MG63 (cell line): ENCODE results near the gene INPP5D. TPM values are rescaled to one million over a fixed set of nuclear protein-coding genes. Genes with fewer than 3 reads are reported as not detected.

ENCODE experiments used
- DNase-seq: peaks from one replicate; pipeline ENCODE4 v3.0.0-alpha.2; 2020
- H3K27me3 ChIP-seq: fragments of 250-450 bp; sonication (Bioruptor Pico); 2 replicates; pipeline ENCODE4 v1.5.1; 2020; ENCODE audit warnings: mild to moderate bottlenecking, moderate library complexity
- H3K36me3 ChIP-seq: fragments of 250-450 bp; sonication (Bioruptor Pico); 2 replicates; pipeline ENCODE4 v1.5.1; 2020; ENCODE audit warnings: mild to moderate bottlenecking, moderate library complexity
- H3K4me3 ChIP-seq: fragments of 250-450 bp; sonication (Bioruptor Pico); 2 replicates; pipeline ENCODE4 v1.5.1; 2020; ENCODE audit warnings: mild to moderate bottlenecking, moderate library complexity
- H3K9me3 ChIP-seq: fragments of 250-450 bp; sonication (Bioruptor Pico); 2 replicates; pipeline ENCODE4 v1.5.1; 2020; ENCODE audit warnings: mild to moderate bottlenecking, moderate library complexity
- total RNA-seq: library from RNA; depleted of rRNA; stranded (reverse); fragments of >200 nt; shearing (Covaris generic); gene quantifications from 2 replicates; pipeline ENCODE4 v1.2.3, GENCODE V29; 2014; ENCODE audit warnings: low replicate concordance

Gene INPP5D
- total RNA-seq, 1 experiment from 2014 or later = not detected

- no peaks in the 10 kb centered on the region for H3K36me3 ChIP-seq
- no peaks in the 10 kb centered on the region for H3K27me3 ChIP-seq
- no peak for DNase-seq
- no peak overlapping the region for H3K4me3 ChIP-seq
- H3K9me3 ChIP-seq = no peaks in the 10 kb centered on the region
These were observed 65.4 kb downstream of the INPP5D start for GRCh38 chr2:233125455-233126065.

- Histone ChIP-seq H3K9me3 (no peaks in the 10 kb centered on the region), H3K4me3 (no peak overlapping the region), H3K27me3 (no peaks in the 10 kb centered on the region), H3K36me3 (no peaks in the 10 kb centered on the region)
- no peak for DNase-seq
These were observed 69.3 kb downstream of the INPP5D start for GRCh38 chr2:233129351-233129978.

DNA sequence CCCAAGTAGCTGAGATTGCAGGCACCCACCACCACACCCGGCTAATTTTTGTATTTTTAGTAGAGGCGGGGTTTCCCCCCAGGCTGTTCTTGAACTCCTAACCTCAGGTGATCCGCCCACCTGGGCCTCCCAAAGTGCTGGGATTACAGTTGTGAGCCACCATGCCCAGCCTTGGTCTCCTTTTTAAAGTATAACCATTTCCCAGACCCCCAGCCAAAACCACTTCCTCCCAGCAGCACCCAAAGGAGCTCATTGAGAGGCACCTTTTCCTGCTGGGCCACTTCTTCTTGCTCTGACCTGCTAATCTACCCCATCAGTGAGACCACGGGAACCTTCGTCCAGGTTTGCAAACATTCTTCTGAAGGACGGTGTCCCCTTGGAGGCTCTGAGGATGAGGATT is 69.9 kb downstream of the INPP5D start:
- H3K36me3 ChIP-seq = no peaks in the 10 kb centered on the region
- no peak overlapping the region for H3K4me3 ChIP-seq
- no peaks in the 10 kb centered on the region for H3K9me3 ChIP-seq
- DNase-seq = no peak
- H3K27me3 ChIP-seq = no peaks in the 10 kb centered on the region

- H3K27me3 ChIP-seq = no peaks in the 10 kb centered on the region
These were observed 70.4 kb downstream of the INPP5D start for GRCh38 chr2:233130481-233131020.

GRCh38 chr2:233131936-233132720 is 72.0 kb downstream of the INPP5D start:
- Histone ChIP-seq H3K4me3 (no peak overlapping the region), H3K27me3 (no peaks in the 10 kb centered on the region), H3K9me3 (peaks cover 4% of the 10 kb centered on the region; the same call in 1 of the 2 replicates), H3K36me3 (no peaks in the 10 kb centered on the region)
- DNase-seq = no peak

More at GRCh38 chr2:233130481-233131020, 70.4 kb downstream of the INPP5D start:
- no peak for DNase-seq
- H3K9me3 ChIP-seq = no peaks in the 10 kb centered on the region
- no peak overlapping the region for H3K4me3 ChIP-seq
- no peaks in the 10 kb centered on the region for H3K36me3 ChIP-seq

DNA sequence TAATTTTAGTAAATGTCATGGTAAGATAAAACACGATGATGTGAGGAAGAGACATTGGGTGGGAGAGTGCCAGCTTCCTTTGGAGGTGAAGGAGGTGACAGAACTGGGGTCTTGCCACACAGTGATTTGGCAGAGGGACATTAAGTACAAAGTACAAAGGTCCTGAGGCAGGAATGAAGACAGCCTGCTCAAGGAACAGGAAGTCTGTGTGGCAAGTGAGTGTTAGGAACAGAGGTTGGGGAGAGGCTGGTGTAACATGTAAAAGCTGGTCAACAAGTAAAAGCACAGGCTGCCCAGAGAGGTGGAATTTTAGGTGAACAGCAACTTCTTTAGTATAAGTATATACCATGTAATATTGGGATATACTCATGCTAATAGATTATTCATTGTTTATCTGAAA is 73.1 kb downstream of the INPP5D start:
- Histone ChIP-seq H3K4me3 (no peak overlapping the region), H3K36me3 (no peaks in the 10 kb centered on the region), H3K27me3 (no peaks in the 10 kb centered on the region), H3K9me3 (peaks cover 4% of the 10 kb centered on the region; the same call in 1 of the 2 replicates)
- no peak for DNase-seq

- H3K36me3 ChIP-seq = no peaks in the 10 kb centered on the region
- H3K4me3 ChIP-seq = no peak overlapping the region
- H3K9me3 ChIP-seq = peaks cover 4% of the 10 kb centered on the region; the same call in 1 of the 2 replicates
- H3K27me3 ChIP-seq = no peaks in the 10 kb centered on the region
- no peak for DNase-seq
These were observed 75.3 kb downstream of the INPP5D start for GRCh38 chr2:233135421-233135820.

DNA sequence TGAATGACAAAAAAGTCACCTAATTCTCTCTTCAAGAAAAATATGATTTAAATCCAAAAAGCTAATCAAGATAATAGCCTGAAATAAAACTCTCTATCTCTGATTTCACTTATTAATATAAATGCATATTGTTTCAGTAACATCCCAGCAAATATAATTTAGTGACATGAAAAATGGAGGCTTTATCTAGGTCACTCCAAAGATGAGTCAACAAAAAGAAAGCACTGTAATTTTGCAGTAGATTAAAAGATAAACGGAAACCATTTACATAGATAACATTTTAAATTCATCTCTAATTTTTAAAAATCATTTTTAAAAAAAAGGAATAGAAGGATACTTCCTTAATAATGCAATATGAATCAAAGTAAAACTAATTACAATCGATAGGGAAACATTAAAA is 76.9 kb downstream of the INPP5D start:
- Histone ChIP-seq H3K27me3 (no peaks in the 10 kb centered on the region), H3K36me3 (no peaks in the 10 kb centered on the region), H3K9me3 (peaks cover 4% of the 10 kb centered on the region; the same call in 1 of the 2 replicates)

GRCh38 chr2:233140077-233140585 is 80.0 kb downstream of the INPP5D start:
- H3K9me3 ChIP-seq = peaks cover 4% of the 10 kb centered on the region; the same call in 1 of the 2 replicates
- DNase-seq = no peak
- H3K36me3 ChIP-seq = no peaks in the 10 kb centered on the region
- H3K27me3 ChIP-seq = no peaks in the 10 kb centered on the region
- H3K4me3 ChIP-seq = no peak overlapping the region

More for the DNA sequence above, 76.9 kb downstream of the INPP5D start:
- no peak overlapping the region for H3K4me3 ChIP-seq
- no peak for DNase-seq

GRCh38 chr2:233140978-233141377 is 80.8 kb downstream of the INPP5D start:
- Histone ChIP-seq H3K9me3 (peaks cover 1% of the 10 kb centered on the region; the same call in 1 of the 2 replicates), H3K27me3 (no peaks in the 10 kb centered on the region), H3K4me3 (no peak overlapping the region), H3K36me3 (no peaks in the 10 kb centered on the region)
- DNase-seq = no peak

DNA sequence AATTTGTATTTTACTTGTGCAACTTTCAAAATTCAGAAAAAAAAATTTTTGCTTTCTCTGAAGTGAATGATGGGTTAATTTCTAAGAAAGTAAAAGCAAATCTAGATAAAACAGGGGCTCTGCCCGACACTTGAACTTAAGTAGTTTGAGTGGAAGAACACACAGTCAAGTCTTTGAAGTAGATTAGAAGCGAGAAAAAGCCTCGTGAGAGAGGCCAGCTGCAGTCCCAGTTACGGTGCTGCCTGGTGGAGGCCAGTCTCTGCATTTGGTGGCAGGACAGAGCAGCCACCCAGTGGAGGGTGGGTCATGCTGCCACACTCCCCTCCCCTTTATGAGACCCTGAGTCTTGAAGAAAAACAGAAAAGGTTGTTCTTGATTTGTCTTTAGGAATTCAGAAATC is 81.8 kb downstream of the INPP5D start:
- no peaks in the 10 kb centered on the region for H3K36me3 ChIP-seq
- no peaks in the 10 kb centered on the region for H3K9me3 ChIP-seq
- no peak for DNase-seq
- no peaks in the 10 kb centered on the region for H3K27me3 ChIP-seq
- no peak overlapping the region for H3K4me3 ChIP-seq

GRCh38 chr2:233142355-233142897 is 82.3 kb downstream of the INPP5D start:
- Histone ChIP-seq H3K9me3 (no peaks in the 10 kb centered on the region), H3K27me3 (no peaks in the 10 kb centered on the region), H3K4me3 (no peak overlapping the region), H3K36me3 (no peaks in the 10 kb centered on the region)
- no peak for DNase-seq

DNA sequence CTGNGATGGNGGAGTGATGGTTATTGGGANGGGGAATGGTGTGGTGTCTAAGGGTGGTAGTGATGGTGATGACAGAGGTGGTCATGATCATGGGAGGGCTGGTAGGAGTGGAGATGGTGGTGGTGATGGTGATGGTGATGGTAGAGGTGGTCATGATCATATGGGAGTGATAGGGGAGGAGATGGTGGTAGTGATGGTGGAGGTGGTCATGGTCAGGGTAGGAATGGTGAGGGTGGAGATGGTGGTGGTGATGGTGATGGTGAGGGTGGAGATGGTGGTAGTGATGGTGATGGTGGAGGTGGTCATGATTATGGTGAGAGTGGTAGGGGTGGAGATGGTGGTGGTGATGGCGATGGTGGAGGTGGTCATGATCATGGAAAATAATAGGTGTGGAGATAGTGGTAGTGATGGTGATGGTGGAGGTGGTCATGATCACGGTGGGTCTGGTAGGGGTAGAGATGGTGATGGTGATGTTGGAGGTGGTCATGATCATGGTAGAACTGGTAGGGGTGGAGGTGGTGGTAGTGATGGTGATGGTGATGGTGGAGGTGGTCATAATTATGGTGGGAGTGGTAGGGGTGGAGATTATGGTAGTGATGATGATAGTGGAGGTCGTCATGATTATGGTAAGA is 83.7 kb downstream of the INPP5D start:
- no peaks in the 10 kb centered on the region for H3K9me3 ChIP-seq
- DNase-seq = no peak
- no peaks in the 10 kb centered on the region for H3K36me3 ChIP-seq
- no peaks in the 10 kb centered on the region for H3K27me3 ChIP-seq
- no peak overlapping the region for H3K4me3 ChIP-seq

GRCh38 chr2:233145726-233146125 is 85.6 kb downstream of the INPP5D start:
- DNase-seq = no peak
- Histone ChIP-seq H3K4me3 (no peak overlapping the region), H3K9me3 (no peaks in the 10 kb centered on the region), H3K27me3 (no peaks in the 10 kb centered on the region), H3K36me3 (no peaks in the 10 kb centered on the region)

DNA sequence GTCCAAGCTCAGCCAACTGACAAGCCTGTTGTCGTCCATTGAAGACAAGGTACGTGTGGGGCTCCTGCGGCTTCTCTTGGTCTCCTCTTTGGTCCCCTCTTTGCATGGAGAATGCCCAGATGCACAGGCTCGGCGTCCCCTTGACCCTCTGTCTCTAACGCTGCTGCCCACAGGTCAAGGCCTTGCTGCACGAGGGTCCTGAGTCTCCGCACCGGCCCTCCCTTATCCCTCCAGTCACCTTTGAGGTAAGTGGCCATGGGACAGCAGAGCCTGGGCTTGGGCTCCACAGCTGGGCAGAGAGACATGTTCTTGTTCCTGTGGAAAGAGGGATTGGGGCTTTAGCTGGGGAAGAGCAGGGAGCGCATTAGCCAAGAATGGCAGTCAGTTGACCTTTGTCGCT is 86.1 kb downstream of the INPP5D start:
- no peak for DNase-seq

DNA sequence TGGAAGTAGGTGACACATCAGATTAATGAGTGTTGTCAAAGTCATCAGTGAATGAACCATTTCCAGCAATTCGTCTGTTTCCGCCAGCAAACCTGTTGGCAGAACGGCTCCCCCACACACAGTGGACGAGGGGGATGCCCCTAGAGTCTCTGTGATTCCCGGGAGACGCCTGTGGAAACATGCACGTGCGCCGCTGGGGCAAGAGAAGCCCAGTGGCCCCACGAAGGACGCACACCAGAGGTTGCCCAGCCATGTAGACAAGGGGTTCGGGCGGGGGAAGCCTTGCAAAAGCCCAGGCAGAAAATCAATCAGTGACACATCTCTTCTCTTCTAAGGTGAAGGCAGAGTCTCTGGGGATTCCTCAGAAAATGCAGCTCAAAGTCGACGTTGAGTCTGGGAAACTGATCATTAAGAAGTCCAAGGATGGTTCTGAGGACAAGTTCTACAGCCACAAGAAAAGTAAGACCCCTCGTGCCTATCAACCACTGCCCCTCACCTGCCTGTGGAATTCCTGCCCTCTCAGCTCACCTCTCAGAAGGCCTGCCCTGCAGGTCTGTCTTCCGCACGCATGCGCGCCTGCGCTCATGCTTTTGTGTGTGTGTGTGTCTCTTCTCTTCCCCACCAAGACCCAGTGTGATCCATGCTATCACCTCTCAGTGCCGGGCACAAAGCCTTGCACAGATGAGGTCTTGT is 87.1 kb downstream of the INPP5D start:
- no peak for DNase-seq
- H3K36me3 ChIP-seq = no peaks in the 10 kb centered on the region
- H3K4me3 ChIP-seq = no peak overlapping the region
- no peaks in the 10 kb centered on the region for H3K9me3 ChIP-seq
- H3K27me3 ChIP-seq = no peaks in the 10 kb centered on the region

More for the DNA sequence above, 86.1 kb downstream of the INPP5D start:
- no peak overlapping the region for H3K4me3 ChIP-seq
- no peaks in the 10 kb centered on the region for H3K36me3 ChIP-seq
- no peaks in the 10 kb centered on the region for H3K9me3 ChIP-seq
- H3K27me3 ChIP-seq = no peaks in the 10 kb centered on the region
